ENCODE results near the gene EVC2. TPM values are rescaled to one million over a fixed set of nuclear protein-coding genes. Genes with fewer than 3 reads are reported as not detected.

Gene EVC2
- total and polyA plus RNA-seq, 10 of the 15 experiments (the other 5 are each of a cell fraction or from before 2014, with no cell fraction given) = 0.34 to 10.4 (median 5.6) TPM

DNA sequence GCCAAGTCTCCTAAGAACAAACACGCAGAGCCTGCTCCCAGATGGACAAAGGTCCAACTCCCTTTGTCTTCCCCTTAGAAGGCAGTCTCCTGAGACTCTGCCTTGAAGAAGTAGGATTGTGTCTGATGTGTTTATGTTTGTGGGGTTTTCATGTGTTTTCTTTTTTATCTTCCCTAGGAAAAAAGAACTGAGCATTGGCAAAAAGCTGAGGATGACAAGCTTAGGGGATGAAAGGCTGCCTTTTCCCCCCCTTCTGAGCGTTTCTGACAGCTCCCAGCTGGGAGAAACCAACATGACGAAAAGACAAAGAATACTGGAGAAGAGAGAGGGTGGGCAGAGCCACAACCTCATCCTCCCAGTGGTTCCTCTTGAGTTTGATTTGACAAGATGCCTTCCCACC, 181.1 kb downstream of the EVC2 start:
- Histone ChIP-seq H4K20me1 (ENCODE audit: control insufficient read depth, insufficient read depth) (no peaks in the 10 kb centered on the region), H3K4me1 (ENCODE audit: control insufficient read depth, insufficient read depth, low read length) (no peaks in the 10 kb centered on the region), H3K4me3 (no peak overlapping the region), H3K9me3 (replicated peaks; ENCODE audit: control insufficient read depth, insufficient read depth, low read length) (no peaks in the 10 kb centered on the region; the same call in 2 of the 3 replicates), H2AFZ (ENCODE audit: control insufficient read depth, low read depth, low read length) (no peak overlapping the region), H3K4me2 (ENCODE audit: control insufficient read depth, insufficient read depth) (no peak overlapping the region), H3K27me3 (replicated peaks in 1 of 2; ENCODE audit: control insufficient read depth in 2 of 2, insufficient read depth in 2 of 2, low read length in 1 of 2) (no peaks in the 10 kb centered on the region), H3K36me3 (ENCODE audit: control insufficient read depth in 2 of 2, insufficient read depth in 2 of 2, low read length in 1 of 2) (no peaks in the 10 kb centered on the region), H3K27ac (ENCODE audit: control insufficient read depth, insufficient read depth) (no peak overlapping the region), H3K79me2 (ENCODE audit: control insufficient read depth, insufficient read depth, low read length) (no peaks in the 10 kb centered on the region), H3K9ac (ENCODE audit: control insufficient read depth, insufficient read depth, low read length) (no peak overlapping the region)
- intact Hi-C loops (cut with micrococcal nuclease; ENCODE audit: unreplicated experiment) (no loop called here), in situ Hi-C loops (cut with MboI) (no loop called here)
- POLR2A ChIA-PET = no interaction called here
- ATAC-seq (no peak), DNase-seq (ENCODE audit: low read depth, low spot score) (no peak), FAIRE-seq (no peak)
- 0% methylated on average over 3 of the region's 3 CpGs for WGBS (ENCODE audit: insufficient coverage, insufficient replicate concordance, low lambda C conversion rate, missing lambda C conversion rate)
- SMC1A ChIA-PET (ENCODE audit: uncharacterized antibody, unreplicated experiment) = no interaction called here
- CTCF ChIA-PET = no interaction called here
- no TSS peak for BruUV-seq (replicated peaks)
- RAD21 ChIA-PET (ENCODE audit: unreplicated experiment) = no interaction called here
- TF ChIP-seq, protein P1, sequence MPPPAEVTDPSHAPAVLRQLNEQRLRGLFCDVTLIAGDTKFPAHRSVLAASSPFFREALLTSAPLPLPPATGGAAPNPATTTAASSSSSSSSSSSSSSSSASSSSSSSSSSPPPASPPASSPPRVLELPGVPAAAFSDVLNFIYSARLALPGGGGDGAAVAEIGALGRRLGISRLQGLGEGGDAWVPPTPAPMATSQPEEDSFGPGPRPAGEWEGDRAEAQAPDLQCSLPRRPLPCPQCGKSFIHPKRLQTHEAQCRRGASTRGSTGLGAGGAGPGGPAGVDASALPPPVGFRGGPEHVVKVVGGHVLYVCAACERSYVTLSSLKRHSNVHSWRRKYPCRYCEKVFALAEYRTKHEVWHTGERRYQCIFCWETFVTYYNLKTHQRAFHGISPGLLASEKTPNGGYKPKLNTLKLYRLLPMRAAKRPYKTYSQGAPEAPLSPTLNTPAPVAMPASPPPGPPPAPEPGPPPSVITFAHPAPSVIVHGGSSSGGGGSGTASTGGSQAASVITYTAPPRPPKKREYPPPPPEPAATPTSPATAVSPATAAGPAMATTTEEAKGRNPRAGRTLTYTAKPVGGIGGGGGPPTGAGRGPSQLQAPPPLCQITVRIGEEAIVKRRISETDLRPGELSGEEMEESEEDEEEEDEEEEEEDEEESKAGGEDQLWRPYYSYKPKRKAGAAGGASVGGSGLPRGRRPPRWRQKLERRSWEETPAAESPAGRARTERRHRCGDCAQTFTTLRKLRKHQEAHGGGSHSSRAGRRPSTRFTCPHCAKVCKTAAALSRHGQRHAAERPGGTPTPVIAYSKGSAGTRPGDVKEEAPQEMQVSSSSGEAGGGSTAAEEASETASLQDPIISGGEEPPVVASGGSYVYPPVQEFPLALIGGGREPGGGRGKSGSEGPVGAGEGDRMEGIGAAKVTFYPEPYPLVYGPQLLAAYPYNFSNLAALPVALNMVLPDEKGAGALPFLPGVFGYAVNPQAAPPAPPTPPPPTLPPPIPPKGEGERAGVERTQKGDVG (CRISPR knock-in tag; IDR thresholded peaks at IDR 0.05) = no peak
- no peak for TF ChIP-seq ZNF384 (IDR thresholded peaks at IDR 0.05; ENCODE audit: borderline replicate concordance, low read depth, low read length)
- TF ChIP-seq MTA3 (IDR thresholded peaks at IDR 0.05; ENCODE audit: borderline replicate concordance, low read length) = no peak
- TF ChIP-seq CBX3 (IDR thresholded peaks at IDR 0.05; ENCODE audit: borderline replicate concordance, low read depth) = no peak
- TF ChIP-seq YY1 (IDR thresholded peaks at IDR 0.05; ENCODE audit: low read depth, low read length) = no peak
- no peak for TF ChIP-seq CHD2 (IDR thresholded peaks at IDR 0.05; ENCODE audit: borderline replicate concordance, low read depth, low read length)
- no peak for TF ChIP-seq FOS (IDR thresholded peaks at IDR 0.05; ENCODE audit: borderline replicate concordance, extremely low read depth, insufficient read length)
- TF ChIP-seq, protein P2, sequence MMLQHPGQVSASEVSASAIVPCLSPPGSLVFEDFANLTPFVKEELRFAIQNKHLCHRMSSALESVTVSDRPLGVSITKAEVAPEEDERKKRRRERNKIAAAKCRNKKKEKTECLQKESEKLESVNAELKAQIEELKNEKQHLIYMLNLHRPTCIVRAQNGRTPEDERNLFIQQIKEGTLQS (IDR thresholded peaks at IDR 0.05; ENCODE audit: borderline replicate concordance, extremely low read depth, low read depth, low read length) = no peak
- TF ChIP-seq, protein P3, sequence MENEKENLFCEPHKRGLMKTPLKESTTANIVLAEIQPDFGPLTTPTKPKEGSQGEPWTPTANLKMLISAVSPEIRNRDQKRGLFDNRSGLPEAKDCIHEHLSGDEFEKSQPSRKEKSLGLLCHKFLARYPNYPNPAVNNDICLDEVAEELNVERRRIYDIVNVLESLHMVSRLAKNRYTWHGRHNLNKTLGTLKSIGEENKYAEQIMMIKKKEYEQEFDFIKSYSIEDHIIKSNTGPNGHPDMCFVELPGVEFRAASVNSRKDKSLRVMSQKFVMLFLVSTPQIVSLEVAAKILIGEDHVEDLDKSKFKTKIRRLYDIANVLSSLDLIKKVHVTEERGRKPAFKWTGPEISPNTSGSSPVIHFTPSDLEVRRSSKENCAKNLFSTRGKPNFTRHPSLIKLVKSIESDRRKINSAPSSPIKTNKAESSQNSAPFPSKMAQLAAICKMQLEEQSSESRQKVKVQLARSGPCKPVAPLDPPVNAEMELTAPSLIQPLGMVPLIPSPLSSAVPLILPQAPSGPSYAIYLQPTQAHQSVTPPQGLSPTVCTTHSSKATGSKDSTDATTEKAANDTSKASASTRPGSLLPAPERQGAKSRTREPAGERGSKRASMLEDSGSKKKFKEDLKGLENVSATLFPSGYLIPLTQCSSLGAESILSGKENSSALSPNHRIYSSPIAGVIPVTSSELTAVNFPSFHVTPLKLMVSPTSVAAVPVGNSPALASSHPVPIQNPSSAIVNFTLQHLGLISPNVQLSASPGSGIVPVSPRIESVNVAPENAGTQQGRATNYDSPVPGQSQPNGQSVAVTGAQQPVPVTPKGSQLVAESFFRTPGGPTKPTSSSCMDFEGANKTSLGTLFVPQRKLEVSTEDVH (IDR thresholded peaks at IDR 0.05; ENCODE audit: low read depth, partially characterized antibody) = no peak
- TF ChIP-seq NRF1 (conservative IDR thresholded peaks at IDR 0.05; ENCODE audit: low read depth, low read length) = no peak
- TF ChIP-seq, protein P4, sequence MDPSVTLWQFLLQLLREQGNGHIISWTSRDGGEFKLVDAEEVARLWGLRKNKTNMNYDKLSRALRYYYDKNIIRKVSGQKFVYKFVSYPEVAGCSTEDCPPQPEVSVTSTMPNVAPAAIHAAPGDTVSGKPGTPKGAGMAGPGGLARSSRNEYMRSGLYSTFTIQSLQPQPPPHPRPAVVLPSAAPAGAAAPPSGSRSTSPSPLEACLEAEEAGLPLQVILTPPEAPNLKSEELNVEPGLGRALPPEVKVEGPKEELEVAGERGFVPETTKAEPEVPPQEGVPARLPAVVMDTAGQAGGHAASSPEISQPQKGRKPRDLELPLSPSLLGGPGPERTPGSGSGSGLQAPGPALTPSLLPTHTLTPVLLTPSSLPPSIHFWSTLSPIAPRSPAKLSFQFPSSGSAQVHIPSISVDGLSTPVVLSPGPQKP (IDR thresholded peaks at IDR 0.05; ENCODE audit: low read depth, low read length) = no peak
- no peak for TF ChIP-seq IKZF1 (conservative IDR thresholded peaks at IDR 0.05)
- no peak for TF ChIP-seq ZNF24 (IDR thresholded peaks at IDR 0.05)
- no peak for TF ChIP-seq BACH1 (IDR thresholded peaks at IDR 0.05; ENCODE audit: borderline replicate concordance)
- no peak for TF ChIP-seq SIX5 (IDR thresholded peaks at IDR 0.05; ENCODE audit: low read depth, low read length, severe bottlenecking)
- TF ChIP-seq, protein P5, sequence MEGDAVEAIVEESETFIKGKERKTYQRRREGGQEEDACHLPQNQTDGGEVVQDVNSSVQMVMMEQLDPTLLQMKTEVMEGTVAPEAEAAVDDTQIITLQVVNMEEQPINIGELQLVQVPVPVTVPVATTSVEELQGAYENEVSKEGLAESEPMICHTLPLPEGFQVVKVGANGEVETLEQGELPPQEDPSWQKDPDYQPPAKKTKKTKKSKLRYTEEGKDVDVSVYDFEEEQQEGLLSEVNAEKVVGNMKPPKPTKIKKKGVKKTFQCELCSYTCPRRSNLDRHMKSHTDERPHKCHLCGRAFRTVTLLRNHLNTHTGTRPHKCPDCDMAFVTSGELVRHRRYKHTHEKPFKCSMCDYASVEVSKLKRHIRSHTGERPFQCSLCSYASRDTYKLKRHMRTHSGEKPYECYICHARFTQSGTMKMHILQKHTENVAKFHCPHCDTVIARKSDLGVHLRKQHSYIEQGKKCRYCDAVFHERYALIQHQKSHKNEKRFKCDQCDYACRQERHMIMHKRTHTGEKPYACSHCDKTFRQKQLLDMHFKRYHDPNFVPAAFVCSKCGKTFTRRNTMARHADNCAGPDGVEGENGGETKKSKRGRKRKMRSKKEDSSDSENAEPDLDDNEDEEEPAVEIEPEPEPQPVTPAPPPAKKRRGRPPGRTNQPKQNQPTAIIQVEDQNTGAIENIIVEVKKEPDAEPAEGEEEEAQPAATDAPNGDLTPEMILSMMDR (IDR thresholded peaks at IDR 0.05 in 2 of 3, conservative IDR thresholded peaks at IDR 0.05 in 1 of 3; ENCODE audit: control insufficient read depth in 2 of 3, extremely low read depth in 1 of 3, insufficient read depth in 1 of 3, low read depth in 3 of 3, low read length in 3 of 3) = no peak

Data from GM12878 (cell line).